ENCODE data around the gene SNAPC2.

Gene SNAPC2

DNA sequence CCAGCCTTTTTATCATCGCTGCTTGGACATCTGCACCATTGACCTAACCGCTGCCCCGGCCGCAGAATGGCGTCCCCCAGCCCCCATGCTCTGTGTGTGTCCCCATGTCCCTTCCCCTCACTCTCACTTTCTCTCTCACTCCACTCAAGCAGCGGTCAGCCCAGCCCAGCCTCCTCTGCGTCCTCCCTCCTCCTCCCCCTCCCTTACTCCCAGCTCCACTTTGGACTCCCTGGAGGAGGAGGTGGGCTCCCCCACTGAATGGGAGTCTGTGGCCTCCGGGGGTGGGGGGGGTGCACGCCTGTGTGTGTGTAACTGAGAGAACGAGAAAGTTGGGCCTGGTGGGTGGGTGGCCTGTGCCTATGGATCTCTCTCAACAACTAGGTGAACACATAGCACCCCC, 14.3 kb upstream of the SNAPC2 start:
- no peak overlapping the region for H3K4me2 ChIP-seq (ENCODE audit: low read length)
- no peaks in the 10 kb centered on the region for H4K20me1 ChIP-seq (ENCODE audit: insufficient read depth, low read length)
- H3K27ac ChIP-seq (ENCODE audit: low read depth, low read length, poor library complexity, severe bottlenecking): no peak overlapping the region
- no peak overlapping the region for H2AFZ ChIP-seq (ENCODE audit: low read length)
- no peaks in the 10 kb centered on the region for H3F3A ChIP-seq (ENCODE audit: insufficient read depth, low read length)
- H3K9me2 ChIP-seq (ENCODE audit: low read depth, low read length): no peaks in the 10 kb centered on the region
- no peak overlapping the region for H3K9ac ChIP-seq (ENCODE audit: low read length)
- H3K36me3 ChIP-seq (ENCODE audit: insufficient read depth, low read length): peaks cover 18% of the 10 kb centered on the region
- H3K4me1 ChIP-seq (ENCODE audit: insufficient read depth, low read length, severe bottlenecking): peaks cover 22% of the 10 kb centered on the region
- no peak overlapping the region for H3K4me3 ChIP-seq (ENCODE audit: low read depth, low read length, poor library complexity, severe bottlenecking)
- no peaks in the 10 kb centered on the region for H3K27me3 ChIP-seq (ENCODE audit: insufficient read depth, low read length)
- TF ChIP-seq, protein P1, sequence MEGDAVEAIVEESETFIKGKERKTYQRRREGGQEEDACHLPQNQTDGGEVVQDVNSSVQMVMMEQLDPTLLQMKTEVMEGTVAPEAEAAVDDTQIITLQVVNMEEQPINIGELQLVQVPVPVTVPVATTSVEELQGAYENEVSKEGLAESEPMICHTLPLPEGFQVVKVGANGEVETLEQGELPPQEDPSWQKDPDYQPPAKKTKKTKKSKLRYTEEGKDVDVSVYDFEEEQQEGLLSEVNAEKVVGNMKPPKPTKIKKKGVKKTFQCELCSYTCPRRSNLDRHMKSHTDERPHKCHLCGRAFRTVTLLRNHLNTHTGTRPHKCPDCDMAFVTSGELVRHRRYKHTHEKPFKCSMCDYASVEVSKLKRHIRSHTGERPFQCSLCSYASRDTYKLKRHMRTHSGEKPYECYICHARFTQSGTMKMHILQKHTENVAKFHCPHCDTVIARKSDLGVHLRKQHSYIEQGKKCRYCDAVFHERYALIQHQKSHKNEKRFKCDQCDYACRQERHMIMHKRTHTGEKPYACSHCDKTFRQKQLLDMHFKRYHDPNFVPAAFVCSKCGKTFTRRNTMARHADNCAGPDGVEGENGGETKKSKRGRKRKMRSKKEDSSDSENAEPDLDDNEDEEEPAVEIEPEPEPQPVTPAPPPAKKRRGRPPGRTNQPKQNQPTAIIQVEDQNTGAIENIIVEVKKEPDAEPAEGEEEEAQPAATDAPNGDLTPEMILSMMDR (IDR thresholded peaks at IDR 0.05; ENCODE audit: low read length): no peak
- no peaks in the 10 kb centered on the region for H3K9me3 ChIP-seq (ENCODE audit: low read length)
- peaks cover 9% of the 10 kb centered on the region for H3K79me2 ChIP-seq (ENCODE audit: insufficient read depth, low read length)

DNA sequence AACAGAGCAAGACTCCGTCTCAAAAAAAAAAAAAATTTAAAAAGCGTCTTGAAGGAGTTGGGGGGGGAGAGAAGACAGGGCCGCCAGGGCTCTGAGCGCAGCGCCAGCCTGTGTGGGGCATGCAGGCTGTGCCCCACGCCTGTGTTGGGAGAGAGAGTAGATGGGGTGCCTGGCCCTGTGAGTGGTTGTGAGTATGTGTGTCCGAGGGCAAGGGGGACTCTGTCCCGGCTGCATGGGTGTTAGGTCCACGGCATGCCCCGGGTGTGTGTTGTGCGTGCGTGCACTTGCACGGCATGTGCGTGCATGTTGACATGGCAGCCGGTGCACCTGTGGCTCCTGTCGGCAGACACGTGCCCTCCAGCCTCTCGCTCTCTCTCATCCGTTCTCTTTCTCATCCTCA, 13.0 kb upstream of the SNAPC2 start:
- Histone ChIP-seq H3K79me2 (ENCODE audit: insufficient read depth, low read length) (peaks cover 9% of the 10 kb centered on the region), H3K36me3 (ENCODE audit: insufficient read depth, low read length) (peaks cover 31% of the 10 kb centered on the region)

DNA sequence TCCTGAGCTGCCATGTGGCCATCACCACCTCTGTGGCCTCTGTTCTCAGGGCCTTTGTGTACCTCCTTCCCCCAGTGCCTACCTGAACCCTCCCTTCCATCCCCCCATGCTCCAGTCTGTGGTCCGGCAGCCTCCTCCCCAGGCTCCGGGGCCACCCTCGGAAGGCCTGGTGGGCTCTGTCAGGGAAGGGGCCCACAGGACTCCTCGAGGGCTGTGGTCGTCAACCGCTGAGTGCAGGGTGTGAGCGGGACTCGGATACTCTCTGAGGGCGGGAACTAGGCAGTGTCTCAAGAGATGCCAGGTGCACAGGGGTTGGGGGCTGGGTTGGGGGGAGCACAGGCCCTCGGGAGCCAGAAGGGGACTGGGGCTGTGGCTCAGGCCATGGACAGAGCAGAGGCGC, 12.6 kb upstream of the SNAPC2 start:
- Histone ChIP-seq H4K20me1 (ENCODE audit: insufficient read depth, low read length) (no peaks in the 10 kb centered on the region), H3K4me2 (ENCODE audit: low read length) (no peak overlapping the region), H3K4me1 (ENCODE audit: insufficient read depth, low read length, severe bottlenecking) (peaks cover 20% of the 10 kb centered on the region)

More for the DNA sequence above, 13.0 kb upstream of the SNAPC2 start:
- peaks cover 22% of the 10 kb centered on the region for H3K4me1 ChIP-seq (ENCODE audit: insufficient read depth, low read length, severe bottlenecking)
- H3K4me2 ChIP-seq (ENCODE audit: low read length): no peak overlapping the region
- H3K27ac ChIP-seq (ENCODE audit: low read depth, low read length, poor library complexity, severe bottlenecking): no peak overlapping the region
- H3K27me3 ChIP-seq (ENCODE audit: insufficient read depth, low read length): no peaks in the 10 kb centered on the region
- H3F3A ChIP-seq (ENCODE audit: insufficient read depth, low read length): no peaks in the 10 kb centered on the region
- H3K9ac ChIP-seq (ENCODE audit: low read length): no peak overlapping the region
- H3K4me3 ChIP-seq (ENCODE audit: low read depth, low read length, poor library complexity, severe bottlenecking): no peak overlapping the region
- H3K9me3 ChIP-seq (ENCODE audit: low read length): no peaks in the 10 kb centered on the region
- no peak overlapping the region for H2AFZ ChIP-seq (ENCODE audit: low read length)
- no peaks in the 10 kb centered on the region for H3K9me2 ChIP-seq (ENCODE audit: low read depth, low read length)
- TF ChIP-seq, protein P1 (IDR thresholded peaks at IDR 0.05; ENCODE audit: low read length): no peak
- no peak for TF ChIP-seq EZH2 (IDR thresholded peaks at IDR 0.05; ENCODE audit: borderline replicate concordance, low read length)
- no peaks in the 10 kb centered on the region for H4K20me1 ChIP-seq (ENCODE audit: insufficient read depth, low read length)

More for the DNA sequence above, 12.6 kb upstream of the SNAPC2 start:
- H3K9ac ChIP-seq (ENCODE audit: low read length): no peak overlapping the region
- TF ChIP-seq EZH2 (IDR thresholded peaks at IDR 0.05; ENCODE audit: borderline replicate concordance, low read length): no peak
- TF ChIP-seq, protein P1 (IDR thresholded peaks at IDR 0.05; ENCODE audit: low read length): no peak
- no peak overlapping the region for H3K4me3 ChIP-seq (ENCODE audit: low read depth, low read length, poor library complexity, severe bottlenecking)
- H3K36me3 ChIP-seq (ENCODE audit: insufficient read depth, low read length): peaks cover 32% of the 10 kb centered on the region
- no peak overlapping the region for H2AFZ ChIP-seq (ENCODE audit: low read length)
- no peaks in the 10 kb centered on the region for H3K9me2 ChIP-seq (ENCODE audit: low read depth, low read length)
- H3K27me3 ChIP-seq (ENCODE audit: insufficient read depth, low read length): no peaks in the 10 kb centered on the region
- no peaks in the 10 kb centered on the region for H3K9me3 ChIP-seq (ENCODE audit: low read length)
- H3K79me2 ChIP-seq (ENCODE audit: insufficient read depth, low read length): peaks cover 9% of the 10 kb centered on the region
- no peak overlapping the region for H3K27ac ChIP-seq (ENCODE audit: low read depth, low read length, poor library complexity, severe bottlenecking)
- no peaks in the 10 kb centered on the region for H3F3A ChIP-seq (ENCODE audit: insufficient read depth, low read length)
